HG03066 (cell line): ENCODE data around the gene LSR.

Experiments used
- ATAC-seq: cut with Tn5 transposase; IDR thresholded peaks from one replicate; pipeline ENCODE4 v1.9.1; 2021; ENCODE audit warnings: low read depth; ENCODE audit not compliant: unreplicated experiment

Gene LSR

DNA sequence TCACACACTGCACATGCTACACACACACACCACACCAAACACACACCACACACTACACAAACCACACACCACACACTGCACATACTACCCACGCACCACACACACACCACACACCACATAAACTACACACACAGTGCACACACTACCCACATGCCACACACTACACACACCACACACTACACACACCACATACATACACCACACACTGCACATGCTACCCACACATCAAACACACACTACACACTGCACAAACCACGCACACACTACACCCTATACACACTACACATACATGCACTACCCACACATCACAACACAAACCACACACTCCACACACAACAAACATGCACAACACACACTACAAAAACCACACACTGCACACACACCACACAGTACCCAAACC, 49.1 kb downstream of the LSR start:
- no peak for ATAC-seq

DNA sequence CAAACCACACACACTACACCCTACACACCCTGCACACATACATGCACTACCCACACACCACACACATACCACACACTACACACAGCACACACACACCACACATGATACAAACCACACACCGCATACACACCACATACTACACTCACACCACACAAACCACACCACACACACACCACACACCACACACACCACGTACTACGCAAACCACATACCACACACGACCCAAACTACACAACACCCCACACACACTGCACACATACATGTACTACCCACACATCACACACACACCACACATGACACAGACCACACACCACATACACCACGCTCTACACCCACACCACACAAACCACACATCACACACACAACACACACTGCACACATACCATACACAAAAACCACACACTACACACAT, 49.8 kb downstream of the LSR start:
- ATAC-seq = no peak

DNA sequence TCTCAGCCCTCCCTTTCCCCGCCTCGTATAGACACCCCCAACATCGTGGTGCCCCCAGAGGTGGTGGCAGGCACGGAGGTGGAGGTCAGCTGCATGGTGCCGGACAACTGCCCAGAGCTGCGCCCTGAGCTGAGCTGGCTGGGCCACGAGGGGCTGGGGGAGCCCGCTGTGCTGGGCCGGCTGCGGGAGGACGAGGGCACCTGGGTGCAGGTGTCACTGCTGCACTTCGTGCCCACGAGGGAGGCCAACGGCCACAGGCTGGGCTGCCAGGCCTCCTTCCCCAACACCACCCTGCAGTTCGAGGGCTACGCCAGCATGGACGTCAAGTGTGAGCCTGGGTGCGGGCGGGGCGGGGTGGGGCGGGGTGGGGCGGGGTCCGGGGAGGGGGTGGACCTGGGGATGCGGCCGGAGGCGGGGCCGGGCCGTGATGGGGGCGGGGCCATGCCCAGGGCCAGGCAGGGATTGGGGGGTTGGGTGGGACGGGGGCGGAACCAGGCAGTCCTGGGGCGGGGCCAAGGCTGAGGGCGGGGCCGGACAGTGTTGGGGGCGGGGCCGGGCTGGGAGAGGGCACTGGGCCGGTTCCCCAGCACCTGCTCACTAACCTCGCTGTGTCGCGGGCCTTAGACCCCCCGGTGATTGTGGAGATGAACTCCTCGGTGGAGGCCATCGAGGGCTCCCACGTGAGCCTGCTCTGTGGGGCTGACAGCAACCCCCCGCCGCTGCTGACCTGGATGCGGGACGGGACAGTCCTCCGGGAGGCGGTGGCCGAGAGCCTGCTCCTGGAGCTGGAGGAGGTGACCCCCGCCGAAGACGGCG, 50.9 kb downstream of the LSR start:
- no peak for ATAC-seq

DNA sequence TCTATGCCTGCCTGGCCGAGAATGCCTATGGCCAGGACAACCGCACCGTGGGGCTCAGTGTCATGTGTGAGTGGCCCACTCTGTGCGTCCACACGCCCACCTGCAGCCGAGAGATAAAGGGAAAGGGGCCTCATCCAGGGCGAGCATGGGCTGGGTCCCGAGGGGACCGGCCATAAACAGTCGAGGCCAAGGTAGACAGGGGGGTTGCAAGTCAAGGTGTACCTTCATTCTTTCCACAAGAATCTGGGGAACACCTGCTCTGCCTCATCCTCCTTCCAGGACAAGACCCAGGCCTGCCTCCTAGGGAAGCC, 51.5 kb downstream of the LSR start:
- ATAC-seq = no peak

DNA sequence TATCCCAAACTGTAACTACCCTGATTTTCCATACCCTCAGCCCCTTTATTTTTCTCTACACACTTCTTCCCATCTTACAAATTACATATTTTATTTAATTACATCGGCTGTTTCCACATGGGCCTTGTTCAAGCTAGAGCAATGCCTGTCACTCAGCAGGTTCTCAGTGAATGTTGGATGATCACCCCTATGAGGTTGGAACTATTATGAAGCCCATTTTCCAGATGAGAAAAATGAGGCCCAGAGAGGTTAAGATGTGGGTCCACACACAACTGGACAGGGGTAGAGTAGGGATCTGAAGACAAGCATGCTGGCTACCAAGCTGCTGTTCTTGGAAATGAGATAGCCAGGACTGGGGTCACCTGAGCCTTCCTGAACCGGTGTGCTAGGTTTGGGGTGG, 53.2 kb downstream of the LSR start:
- ATAC-seq = no peak

DNA sequence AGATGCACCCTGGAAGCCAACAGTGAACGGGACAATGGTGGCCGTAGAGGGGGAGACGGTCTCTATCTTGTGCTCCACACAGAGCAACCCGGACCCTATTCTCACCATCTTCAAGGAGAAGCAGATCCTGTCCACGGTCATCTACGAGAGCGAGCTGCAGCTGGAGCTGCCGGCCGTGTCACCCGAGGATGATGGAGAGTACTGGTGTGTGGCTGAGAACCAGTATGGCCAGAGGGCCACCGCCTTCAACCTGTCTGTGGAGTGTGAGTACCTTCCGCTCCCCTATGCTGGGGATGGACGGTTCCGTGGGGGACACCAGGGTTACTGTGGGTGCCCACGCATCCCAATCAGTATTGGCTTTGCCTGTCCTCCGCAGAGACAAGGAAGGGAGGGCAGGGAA, 53.6 kb downstream of the LSR start:
- ATAC-seq = no peak

DNA sequence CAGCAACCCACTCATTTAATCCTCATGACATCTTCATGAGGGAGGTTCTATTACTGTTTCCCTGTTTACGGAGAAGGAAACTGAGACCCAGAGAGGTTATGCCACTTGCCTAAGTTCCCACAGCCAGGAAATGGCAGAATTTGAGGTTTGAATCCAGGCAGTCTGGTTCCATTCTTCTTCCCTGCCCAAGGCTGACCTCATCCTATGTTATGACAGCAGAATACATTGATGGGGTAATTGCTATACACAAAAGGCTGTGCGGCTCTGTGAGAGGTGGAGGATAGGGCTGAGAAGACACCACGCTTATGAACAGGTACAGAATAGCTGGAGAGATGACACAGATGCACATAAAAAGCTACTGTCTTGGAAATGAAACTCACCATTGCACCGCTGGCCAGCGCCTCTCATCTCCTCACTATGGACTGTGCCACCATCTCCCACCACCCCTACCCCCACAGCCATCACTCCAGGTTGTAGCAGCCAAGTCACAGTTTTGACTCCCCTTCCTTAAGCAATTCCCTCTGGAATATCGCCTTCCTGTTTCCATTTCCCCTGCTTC, 54.6 kb downstream of the LSR start:
- ATAC-seq = no peak

DNA sequence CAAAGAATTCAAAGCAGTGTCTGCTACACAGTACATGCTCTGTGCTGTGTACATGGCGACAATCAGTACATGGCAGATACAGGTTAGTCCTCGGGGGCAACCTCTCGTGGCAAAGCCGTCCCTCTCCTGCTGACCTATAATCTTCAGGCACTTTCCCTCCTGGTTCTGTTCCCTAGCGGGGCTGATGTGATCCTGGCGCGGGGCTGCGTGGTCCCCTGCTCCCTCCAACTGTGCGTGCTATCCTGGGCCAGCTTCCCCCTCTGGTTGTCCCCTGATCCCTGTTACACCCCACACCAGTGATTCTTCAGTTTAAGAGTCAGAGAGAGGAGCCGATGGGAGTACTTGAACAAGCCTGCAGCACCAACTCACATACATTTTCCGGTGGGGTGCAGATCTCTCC, 55.2 kb downstream of the LSR start:
- no peak for ATAC-seq

DNA sequence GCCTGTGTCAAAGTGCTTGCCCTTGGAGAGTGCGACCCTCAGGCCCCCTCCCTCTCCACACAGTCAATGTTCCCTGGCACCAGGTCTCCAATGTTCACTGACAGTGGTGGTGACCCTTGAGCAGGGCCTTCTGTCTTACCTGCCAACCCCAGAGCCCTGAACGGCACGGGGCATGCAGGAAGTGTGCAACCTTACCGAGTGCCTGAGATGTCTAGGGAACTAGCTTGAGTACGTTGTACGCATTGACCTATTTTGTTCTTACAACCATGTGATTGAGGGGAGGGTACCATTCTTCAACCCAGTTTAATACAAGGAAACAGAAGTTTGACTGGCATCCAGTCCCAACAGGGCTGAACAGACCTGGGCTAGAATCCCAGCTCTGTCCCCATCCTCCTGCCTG, 56.4 kb downstream of the LSR start:
- ATAC-seq = no peak

DNA sequence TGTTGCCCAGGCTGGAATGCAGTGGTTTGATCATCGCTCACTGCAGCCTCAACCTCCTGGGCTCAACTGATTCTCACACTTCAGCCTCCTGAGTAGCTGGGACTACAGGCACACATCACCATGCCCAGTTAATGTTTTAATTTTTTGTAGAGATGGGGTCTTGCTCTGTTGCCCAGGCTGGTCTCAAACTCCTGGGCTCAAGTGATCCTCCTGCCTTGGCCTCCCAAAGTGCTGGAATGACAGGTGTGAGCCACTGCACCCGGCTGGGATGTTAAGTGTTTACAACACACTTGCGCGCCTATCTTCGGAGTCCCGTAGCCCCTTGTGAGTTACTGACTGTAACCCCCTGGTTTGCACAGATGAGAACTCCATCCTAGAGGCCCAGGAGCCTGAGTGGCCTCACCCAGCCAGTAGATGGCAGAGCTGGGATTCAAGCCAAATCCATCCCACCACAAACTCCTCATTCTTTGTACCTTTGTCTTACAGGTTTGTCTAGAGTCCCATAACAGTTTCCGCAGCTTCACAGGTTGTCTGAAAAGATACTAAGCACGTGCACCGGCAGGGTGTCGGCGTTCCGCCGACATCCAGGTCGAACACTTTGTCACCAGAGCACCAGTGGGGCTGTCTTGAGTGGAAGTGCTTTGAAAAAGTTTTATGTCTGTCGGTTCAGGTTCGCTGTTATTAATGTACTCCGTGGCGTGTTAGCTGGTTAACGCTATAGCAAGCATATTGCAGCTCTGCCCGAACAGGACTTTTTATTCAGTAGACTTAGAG, 57.9 kb downstream of the LSR start:
- no peak for ATAC-seq

DNA sequence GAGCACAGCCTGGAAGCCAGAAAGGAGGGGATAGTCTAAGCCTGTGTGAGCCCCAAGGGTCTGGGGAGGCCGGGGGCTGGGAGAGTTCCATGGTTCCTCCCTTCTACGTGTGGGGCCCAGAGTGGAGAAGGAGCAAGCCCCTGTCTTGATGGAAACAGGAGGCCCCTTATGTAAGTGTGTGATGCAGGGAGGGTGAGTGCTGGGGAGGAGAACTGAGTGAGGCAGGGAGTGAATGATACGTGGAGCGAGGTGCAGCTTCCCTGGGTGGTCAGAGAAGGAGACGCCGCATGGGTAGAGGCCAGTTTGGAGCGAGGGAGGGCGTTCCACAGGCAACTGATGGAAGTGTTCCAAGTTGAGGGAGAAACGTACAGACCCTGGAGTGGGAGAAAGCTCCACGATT, 59.1 kb downstream of the LSR start:
- no peak for ATAC-seq

DNA sequence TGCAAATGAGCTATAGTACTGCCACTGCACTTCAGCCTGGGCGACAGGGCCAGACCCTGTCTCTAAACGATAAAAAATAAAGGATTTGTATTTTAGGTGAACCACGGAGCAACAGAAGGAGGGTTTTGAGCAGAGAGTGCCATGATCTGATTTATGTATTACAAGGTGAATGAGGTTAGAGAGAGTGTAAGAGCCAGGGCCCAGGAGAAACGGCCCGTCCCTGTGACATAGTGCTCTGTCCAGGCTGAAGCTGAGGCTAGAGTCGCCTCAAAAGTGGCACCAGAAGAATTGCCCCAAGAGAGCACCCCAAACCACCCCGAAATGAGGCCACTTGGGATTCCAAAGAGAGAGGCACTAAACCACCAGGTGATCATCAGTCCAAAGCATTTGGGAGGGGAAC, 60.1 kb downstream of the LSR start:
- no peak for ATAC-seq

DNA sequence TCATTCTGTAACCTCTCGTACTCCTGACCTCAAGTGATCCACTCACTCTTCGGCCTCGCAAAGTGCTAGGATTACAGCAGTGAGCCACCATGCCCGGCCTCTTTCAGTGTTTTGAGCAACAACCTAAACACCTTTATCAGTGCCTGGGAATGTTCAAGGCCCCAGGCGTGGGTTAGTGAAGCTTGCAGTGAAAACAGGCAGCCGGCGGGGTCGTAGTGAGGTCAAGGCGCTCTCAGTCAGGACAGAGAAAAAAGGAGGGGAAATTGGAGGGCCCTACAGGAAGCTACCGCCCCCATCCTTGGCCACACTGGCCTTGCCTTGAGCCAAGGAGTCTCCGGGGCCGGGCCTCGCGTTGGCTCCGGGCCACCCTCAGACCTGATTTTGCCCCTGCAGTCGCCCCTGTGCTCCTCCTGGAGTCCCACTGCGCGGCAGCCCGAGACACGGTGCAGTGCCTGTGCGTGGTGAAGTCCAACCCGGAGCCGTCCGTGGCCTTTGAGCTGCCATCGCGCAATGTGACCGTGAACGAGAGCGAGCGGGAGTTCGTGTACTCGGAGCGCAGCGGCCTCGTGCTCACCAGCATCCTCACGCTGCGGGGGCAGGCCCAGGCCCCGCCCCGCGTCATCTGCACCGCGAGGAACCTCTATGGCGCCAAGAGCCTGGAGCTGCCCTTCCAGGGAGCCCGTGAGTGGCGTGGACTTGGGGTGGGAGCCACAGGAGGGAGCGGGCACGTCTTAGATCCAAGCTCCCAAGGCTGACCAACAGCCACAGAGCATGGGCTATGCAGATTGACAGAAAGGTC, 60.9 kb downstream of the LSR start:
- no peak for ATAC-seq

DNA sequence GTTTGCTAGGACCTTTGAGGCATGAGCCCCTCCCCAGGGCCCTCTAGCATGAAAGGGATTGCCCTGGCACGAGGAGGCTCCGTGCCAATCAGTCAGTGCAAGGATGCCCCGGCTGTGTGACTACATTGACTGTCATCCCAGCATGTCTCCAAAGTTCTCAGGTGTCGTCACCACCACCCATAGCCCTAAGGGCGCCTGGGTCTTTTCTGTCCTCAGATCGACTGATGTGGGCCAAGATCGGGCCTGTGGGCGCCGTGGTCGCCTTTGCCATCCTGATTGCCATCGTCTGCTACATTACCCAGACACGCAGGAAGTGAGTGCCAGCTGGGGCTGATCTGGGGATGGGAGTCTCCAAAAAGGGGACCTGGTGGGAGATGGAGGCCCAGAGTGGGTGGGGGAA, 61.5 kb downstream of the LSR start:
- ATAC-seq = no peak

DNA sequence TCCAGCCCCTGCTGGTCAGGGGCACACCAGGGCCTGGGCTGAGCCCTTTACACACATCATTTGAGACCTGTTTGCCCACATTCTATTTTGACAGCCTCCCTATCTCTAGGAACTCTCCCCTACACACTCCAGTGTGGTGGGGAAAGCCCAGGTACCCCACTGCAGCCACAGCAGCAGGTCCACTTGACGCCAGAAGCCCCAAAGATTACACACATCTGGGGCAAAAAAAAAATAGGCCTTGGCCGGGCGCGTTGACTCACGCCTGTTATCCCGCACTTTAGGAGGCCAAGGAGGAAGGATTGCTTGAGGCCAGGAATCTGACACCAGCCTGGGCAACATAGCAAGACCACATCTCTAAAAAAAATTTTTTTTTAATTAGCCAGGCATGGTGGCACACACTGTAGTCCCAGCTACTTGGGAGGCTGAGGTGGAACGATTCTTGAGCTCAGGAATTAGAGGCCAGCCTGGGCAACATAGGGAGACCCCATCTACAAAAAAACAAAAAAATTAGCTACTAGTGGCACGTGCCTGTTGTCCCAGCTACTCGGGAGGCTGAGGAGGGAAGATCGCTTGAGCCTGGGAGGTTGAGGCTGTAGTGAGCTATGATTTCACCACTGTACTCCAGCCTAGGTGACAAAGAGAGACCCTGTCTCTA, 62.1 kb downstream of the LSR start:
- ATAC-seq = no peak

DNA sequence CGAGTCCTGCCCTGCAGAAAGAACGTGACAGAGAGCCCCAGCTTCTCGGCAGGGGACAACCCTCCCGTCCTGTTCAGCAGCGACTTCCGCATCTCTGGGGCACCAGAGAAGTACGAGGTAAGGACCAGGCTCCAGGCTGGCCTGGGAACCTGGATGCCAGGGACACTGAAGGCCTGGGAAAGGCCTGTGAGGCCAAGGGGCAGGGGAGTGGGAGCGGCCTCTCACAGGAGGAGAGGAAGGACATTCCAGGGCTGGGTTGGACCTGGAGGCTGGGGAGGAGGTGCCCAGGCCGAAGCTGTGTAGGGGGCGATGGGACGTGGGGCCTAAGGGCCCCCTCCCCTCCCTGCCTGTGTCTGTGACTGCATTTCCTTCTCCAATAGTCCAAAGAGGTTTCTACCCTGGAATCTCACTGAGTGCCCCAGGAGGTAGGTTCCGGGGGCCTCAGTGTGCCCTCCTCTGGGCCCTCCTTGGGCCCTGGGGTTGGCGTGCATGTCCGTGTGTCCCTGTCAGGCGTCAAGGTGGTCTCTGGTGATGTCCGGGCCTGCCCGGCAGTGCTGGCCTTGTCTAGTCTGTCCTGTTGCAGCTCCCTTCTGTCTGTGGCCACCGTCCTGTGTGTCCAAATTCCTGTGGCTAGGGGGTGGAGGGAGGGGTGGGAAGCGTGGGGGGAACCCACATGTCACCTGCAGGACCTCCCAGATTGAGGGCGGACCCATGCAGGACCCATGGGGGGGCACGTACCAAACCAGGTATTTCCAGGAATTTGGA, 63.3 kb downstream of the LSR start:
- no peak for ATAC-seq

DNA sequence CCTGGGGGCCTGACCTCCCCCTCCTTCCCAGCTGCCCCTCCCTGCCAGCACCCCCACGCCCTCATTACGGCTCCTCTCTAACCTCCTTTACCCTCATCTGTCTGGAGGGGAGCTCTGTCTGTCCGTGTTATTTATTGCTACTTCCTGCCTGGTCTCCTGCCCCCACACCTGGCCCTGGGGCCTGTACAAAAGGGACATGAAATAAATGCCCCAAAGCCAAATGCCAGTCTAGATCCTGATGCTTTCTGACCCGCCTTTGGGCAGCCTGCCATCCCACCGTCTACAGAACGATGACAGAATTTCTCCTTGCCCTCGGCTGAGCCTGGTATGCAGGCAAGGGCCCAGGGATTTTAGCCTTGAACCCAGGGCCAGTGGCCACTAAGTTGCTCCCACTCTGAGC, 64.8 kb downstream of the LSR start:
- ATAC-seq = no peak

DNA sequence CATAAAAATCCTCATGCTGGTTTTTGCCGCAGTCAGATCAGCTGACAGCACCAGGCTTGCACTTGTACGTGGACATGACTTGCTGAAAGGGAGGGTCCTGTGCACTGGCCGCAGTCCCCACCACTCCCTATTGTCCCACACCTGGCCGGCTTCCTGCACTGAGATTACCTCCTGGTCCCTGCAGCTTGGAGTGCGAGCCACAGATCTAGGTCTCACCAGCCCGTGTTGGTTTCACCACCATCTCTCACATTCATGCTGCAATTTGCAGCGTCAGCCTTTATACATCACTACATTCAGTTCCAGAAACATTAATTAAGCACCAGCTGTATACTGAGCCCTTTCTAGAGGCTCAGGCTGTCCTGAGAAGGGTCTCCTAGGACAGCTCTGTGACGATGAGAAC, 65.2 kb downstream of the LSR start:
- ATAC-seq = no peak

DNA sequence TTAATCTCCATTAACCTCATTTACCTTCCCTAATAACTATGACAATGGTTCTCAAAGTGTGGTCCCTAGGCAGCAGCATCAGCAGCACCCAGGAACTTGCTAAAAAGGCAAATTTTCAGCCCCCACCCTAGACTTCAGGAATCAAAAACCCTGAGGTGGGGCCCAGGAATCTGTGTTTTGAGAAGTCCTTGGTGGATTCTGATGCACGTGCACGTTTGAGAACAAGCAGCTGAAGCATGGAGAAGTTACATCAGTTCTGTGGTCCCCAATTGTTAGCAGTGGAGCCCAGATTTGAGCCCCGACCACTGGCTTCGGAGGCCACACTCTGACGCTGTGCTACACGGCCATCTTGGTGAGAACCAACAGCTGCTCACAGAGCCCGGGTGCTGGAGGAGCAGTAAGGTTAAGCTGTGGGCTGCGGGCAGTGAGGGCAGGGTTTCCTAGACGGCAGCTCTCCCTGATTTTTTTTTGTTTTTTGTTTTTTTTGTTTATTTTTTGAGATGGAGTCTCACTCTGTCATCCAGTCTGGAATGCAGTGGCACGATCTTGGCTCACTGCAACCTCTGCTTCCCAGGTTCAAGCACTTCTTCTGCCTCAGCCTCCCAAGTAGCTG, 66.2 kb downstream of the LSR start:
- no peak for ATAC-seq

DNA sequence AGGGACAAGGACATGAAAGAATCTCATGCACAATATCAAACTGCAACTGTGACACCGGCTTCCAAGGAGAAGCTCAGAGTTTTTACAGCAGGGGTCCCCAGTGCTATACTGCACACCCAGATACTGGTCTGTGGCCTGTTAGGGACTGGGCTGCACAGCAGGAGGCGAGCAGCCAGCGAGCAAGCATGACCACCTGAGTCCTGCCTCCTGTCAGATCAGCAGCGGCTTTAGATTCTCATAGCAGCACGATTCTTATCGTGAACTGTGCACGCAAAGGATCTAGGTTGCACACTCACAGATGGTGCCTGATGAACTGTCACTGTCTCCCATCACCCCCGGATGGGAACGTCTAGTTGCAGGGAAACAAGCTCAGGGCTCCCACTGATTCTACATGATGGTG, 67.1 kb downstream of the LSR start:
- ATAC-seq = no peak
